MM.1S (cell line): ENCODE data around the gene WT1.

Source experiments
- CTCF ChIP-seq: fragments of 300-600 bp; sonication (generic); IDR thresholded peaks from 2 replicates; pipeline ENCODE4 v1.5.1; 2016; ENCODE audit warnings: antibody characterized with exemption, low read length, mixed read lengths
- EZH2 ChIP-seq: fragments of 300-600 bp; sonication (generic); optimal IDR thresholded peaks from 2 replicates; pipeline ENCODE3; 2017; ENCODE audit warnings: low read depth, mild to moderate bottlenecking, antibody characterized with exemption, low read length, mixed read lengths
- EZH2phosphoT487 ChIP-seq: fragments of 300-600 bp; sonication (generic); IDR thresholded peaks from 2 replicates; pipeline ENCODE4 v1.6.1; 2018; ENCODE audit warnings: antibody characterized with exemption, low read length

DNA sequence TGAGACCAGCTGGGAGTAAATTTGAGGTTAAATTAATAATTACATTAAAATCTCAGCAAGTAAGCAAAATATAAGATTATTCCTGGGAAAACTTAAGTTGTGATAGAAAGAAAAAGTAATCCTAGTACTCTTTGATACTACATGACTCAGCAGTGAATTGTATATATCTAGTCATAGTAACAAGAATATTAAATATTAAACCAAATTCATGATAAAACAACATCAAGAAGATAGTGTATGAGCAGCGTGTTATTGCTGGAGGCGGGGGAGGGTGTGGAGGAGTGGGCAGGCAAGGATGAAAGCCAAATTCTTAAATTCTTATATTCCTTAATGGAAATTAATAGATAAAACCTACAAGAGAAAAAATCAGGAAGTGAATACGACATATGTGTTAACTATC is 95.2 kb downstream of the WT1 start:
- TF ChIP-seq CTCF (no peak), EZH2 (no peak), EZH2phosphoT487 (no peak)
